Subcutaneous abdominal adipose tissue (tissue), 5 donors: ENCODE measurements around the gene BPIFB4.
"Not testable (repeated sequence)": the region's sequence is repeated elsewhere in the genome, so short reads cannot be mapped to it uniquely, and the experiment has no call there.

Experiments used
- H3K27ac ChIP-seq: one replicate; pipeline ENCODE4 v1.7.0; 2013; ENCODE audit warnings: low read depth, mild to moderate bottlenecking, inconsistent platforms, low read length, moderate library complexity
- H3K27me3 ChIP-seq, 5 donors: one replicate each; pipeline ENCODE4 v1.7.0; 2013; ENCODE audit warnings: low read length in 5 of 5, inconsistent platforms in 1 of 5; ENCODE audit not compliant: control insufficient read depth in 5 of 5, insufficient read depth in 4 of 5
- H3K36me3 ChIP-seq, 5 donors: one replicate each; pipeline ENCODE4 v1.7.0; 2013; ENCODE audit warnings: low read length in 5 of 5; ENCODE audit not compliant: control insufficient read depth in 5 of 5, insufficient read depth in 5 of 5
- H3K4me1 ChIP-seq, 5 donors: one replicate each; pipeline ENCODE4 v1.7.0; 2013; ENCODE audit warnings: low read length in 5 of 5, mild to moderate bottlenecking in 3 of 5, moderate library complexity in 1 of 5; ENCODE audit not compliant: control insufficient read depth in 5 of 5, insufficient read depth in 5 of 5
- H3K4me3 ChIP-seq, 5 donors: one replicate each; pipeline ENCODE4 v1.7.0; 2013; ENCODE audit warnings: low read length in 5 of 5, low read depth in 1 of 5
- H3K9ac ChIP-seq, 5 donors: one replicate each; pipeline ENCODE4 v1.7.0; 2013; ENCODE audit warnings: low read length in 5 of 5, mild to moderate bottlenecking in 4 of 5, moderate library complexity in 3 of 5
- H3K9me3 ChIP-seq, 5 donors: one replicate each; pipeline ENCODE4 v1.7.0; 2013; ENCODE audit warnings: low read length in 5 of 5; ENCODE audit not compliant: control insufficient read depth in 5 of 5
- donor health status: healthy.
- donor health status: healthy.
- donor health status: healthy.
- donor health status: healthy.
- donor health status: healthy.

BPIFB4 gene

GRCh38 chr20:33042430-33042829 lies 37.0 kb upstream of the BPIFB4 start:
- Histone ChIP-seq H3K27ac (no peak overlapping the region), H3K9ac (no peak overlapping the region), H3K9me3 (peaks cover 0 to 17% (median 15%) of the 10 kb centered on the region in 5 donors), H3K4me3 (no peak overlapping the region), H3K27me3 (no peaks in the 10 kb centered on the region), H3K4me1 (no peaks in the 10 kb centered on the region), H3K36me3 (no peaks in the 10 kb centered on the region)

GRCh38 chr20:33042983-33043730 lies 36.3 kb upstream of the BPIFB4 start:
- Histone ChIP-seq H3K9ac (no peak overlapping the region), H3K4me3 (no peak overlapping the region), H3K9me3 (peaks cover 0 to 18% (median 15%) of the 10 kb centered on the region in 5 donors), H3K27me3 (no peaks in the 10 kb centered on the region), H3K27ac (no peak overlapping the region), H3K4me1 (no peaks in the 10 kb centered on the region), H3K36me3 (no peaks in the 10 kb centered on the region)

- no peaks in the 10 kb centered on the region for H3K36me3 ChIP-seq
- H3K27me3 ChIP-seq = no peaks in the 10 kb centered on the region
- no peak overlapping the region for H3K4me3 ChIP-seq
- H3K9ac ChIP-seq = no peak overlapping the region
- H3K4me1 ChIP-seq = no peaks in the 10 kb centered on the region
- H3K9me3 ChIP-seq = peaks cover 0 to 18% (median 15%) of the 10 kb centered on the region in 5 donors
- no peak overlapping the region for H3K27ac ChIP-seq
Measured at GRCh38 chr20:33043731-33044181, 35.7 kb upstream of the BPIFB4 start.

- H3K9me3 ChIP-seq = peaks cover 0 to 18% (median 15%) of the 10 kb centered on the region in 5 donors
- H3K4me1 ChIP-seq, H3K27me3 ChIP-seq, H3K36me3 ChIP-seq, H3K9ac ChIP-seq, H3K27ac ChIP-seq, H3K4me3 ChIP-seq: not testable (repeated sequence)
Measured at GRCh38 chr20:33045129-33045721, 34.2 kb upstream of the BPIFB4 start.

- Histone ChIP-seq H3K27ac (no peak overlapping the region), H3K9ac (no peak overlapping the region), H3K36me3 (no peaks in the 10 kb centered on the region), H3K27me3 (no peaks in the 10 kb centered on the region), H3K9me3 (peaks cover 0 to 18% (median 15%) of the 10 kb centered on the region in 5 donors), H3K4me3 (no peak overlapping the region), H3K4me1 (no peaks in the 10 kb centered on the region)
Measured at GRCh38 chr20:33046412-33046811, 33.0 kb upstream of the BPIFB4 start.

- Histone ChIP-seq H3K4me3 (no peak overlapping the region), H3K9me3 (peaks cover 0 to 7% (median 1%) of the 10 kb centered on the region in 5 donors), H3K27me3 (peaks cover 0 to 12% (median 3%) of the 10 kb centered on the region in 5 donors), H3K36me3 (no peaks in the 10 kb centered on the region), H3K27ac (no peak overlapping the region), H3K4me1 (no peaks in the 10 kb centered on the region), H3K9ac (no peak overlapping the region)
Measured at GRCh38 chr20:33051333-33051732, 28.1 kb upstream of the BPIFB4 start.

DNA sequence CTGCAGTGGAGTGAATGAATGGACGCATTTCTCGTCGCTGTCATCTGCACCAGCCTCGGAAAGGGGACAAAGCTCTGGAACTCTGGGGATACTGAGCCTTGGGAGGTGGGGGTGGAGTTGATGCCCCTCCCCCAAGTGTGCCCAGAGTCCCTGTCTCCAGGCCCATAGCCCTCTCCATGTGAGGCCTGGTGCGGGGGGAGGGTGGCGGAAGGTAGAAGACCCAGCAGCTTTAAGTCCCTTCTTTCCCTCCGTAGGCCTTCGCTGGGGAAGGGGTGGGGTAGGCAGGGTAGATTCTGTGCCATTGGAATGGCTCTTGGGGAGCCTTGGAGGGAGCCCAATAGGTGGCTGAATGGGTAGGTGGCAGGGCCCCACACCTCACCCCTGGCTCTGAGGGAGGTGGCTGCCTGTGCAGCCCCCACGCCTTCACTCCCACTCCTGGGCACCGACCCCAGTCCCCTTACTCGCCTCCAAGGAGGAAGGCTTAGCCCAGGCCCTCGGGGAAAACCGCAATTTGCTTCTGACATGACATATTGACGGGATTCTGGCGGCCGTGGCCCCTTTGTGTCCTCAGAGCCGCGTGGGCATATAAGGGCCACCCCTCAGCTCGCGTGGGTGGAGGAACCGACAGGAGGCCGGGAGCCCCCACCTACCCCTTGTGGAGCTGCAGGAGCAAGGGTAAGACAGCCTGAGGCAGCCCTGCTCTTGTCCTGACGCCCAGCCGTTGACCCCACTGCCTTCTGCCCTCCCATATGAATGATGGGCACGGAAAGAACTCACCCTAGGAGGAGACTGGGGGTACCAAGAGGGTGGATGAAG lies 25.9 kb upstream of the BPIFB4 start, which contains the start of gene BPIFB3:
TSS of gene BPIFB3 (plus strand) at position 613 of the 816 bp plus-strand sequence. CDS start 1,533 bp downstream, outside the sequence.
- H3K4me1 ChIP-seq = peaks cover 0 to 6% (median 4%) of the 10 kb centered on the region in 5 donors
- H3K4me3 ChIP-seq = no peak within 1 kb of the TSS
- H3K9me3 ChIP-seq = no peaks in the 10 kb centered on the region
- H3K27ac ChIP-seq = no peak within 1 kb of the TSS
- H3K9ac ChIP-seq = no peak within 1 kb of the TSS
- peaks cover 0 to 12% (median 3%) of the 10 kb centered on the region in 5 donors for H3K27me3 ChIP-seq
- H3K36me3 ChIP-seq = no peaks in the 10 kb centered on the region

DNA sequence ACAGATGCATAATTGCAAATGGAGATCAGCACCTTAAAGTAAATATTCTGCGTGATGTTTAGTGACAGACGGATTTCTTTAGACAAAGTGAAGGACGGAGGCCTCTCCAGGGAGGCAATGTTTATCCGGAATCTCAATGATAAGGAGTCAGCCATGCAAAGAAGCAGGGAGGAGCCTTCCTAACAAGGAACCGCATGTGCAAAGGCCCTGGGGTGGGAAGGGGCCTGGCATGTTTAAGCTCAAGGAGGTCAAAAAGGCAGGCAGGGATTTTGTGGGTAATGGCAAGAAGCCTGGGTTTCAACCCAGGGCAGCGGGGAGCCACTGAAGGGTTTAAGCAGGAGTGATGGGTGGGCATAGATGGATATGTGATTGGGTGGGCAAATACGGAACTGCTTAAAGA lies 25.1 kb upstream of the BPIFB4 start:
- H3K36me3 ChIP-seq = no peaks in the 10 kb centered on the region
- peaks cover 0 to 9% (median 4%) of the 10 kb centered on the region in 5 donors for H3K4me1 ChIP-seq
- no peak overlapping the region for H3K4me3 ChIP-seq
- H3K9me3 ChIP-seq = no peaks in the 10 kb centered on the region
- H3K27me3 ChIP-seq = peaks cover 0 to 12% (median 3%) of the 10 kb centered on the region in 5 donors
- H3K27ac ChIP-seq = no peak overlapping the region
- no peak overlapping the region for H3K9ac ChIP-seq

- no peak overlapping the region for H3K27ac ChIP-seq
Measured at GRCh38 chr20:33054791-33055190, 24.7 kb upstream of the BPIFB4 start.

More at GRCh38 chr20:33054791-33055190, 24.7 kb upstream of the BPIFB4 start:
- Histone ChIP-seq H3K4me1 (peaks cover 0 to 9% (median 4%) of the 10 kb centered on the region in 5 donors), H3K4me3 (no peak overlapping the region), H3K9me3 (no peaks in the 10 kb centered on the region), H3K9ac (no peak overlapping the region), H3K36me3 (no peaks in the 10 kb centered on the region), H3K27me3 (peaks cover 0 to 12% (median 3%) of the 10 kb centered on the region in 5 donors)
